ENCODE measurements around the gene DHPS. TPM values are rescaled to one million over a fixed set of nuclear protein-coding genes. Genes with fewer than 3 reads are reported as not detected.
"Not testable (repeated sequence)": the region's sequence is repeated elsewhere in the genome, so short reads cannot be mapped to it uniquely, and the experiment has no call there.

The DHPS gene
- total RNA-seq, 2 experiments from 2014 or later, result 92.9 to 99.9 TPM

DNA sequence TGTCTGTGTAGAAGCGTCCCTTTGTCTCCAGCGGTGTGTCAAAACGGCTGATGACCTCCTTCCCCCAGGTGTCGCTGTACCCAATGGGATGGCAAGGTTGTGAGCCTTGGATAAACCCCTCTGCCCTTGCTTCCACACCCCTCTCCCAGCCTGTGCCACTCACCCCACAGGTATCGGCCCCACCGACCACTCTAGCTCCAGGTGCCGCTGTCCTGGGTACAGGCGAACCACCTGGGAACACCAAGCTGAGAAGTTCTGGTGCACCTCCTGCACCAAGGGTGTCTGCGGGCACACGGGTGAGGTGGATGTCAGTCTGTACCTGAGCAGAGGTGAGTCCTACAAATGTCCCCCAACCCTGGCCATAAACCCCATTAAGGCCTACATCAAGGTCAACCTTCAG, 31.7 kb downstream of the DHPS start:
- no peak for DNase-seq
- Mint-ChIP-seq H3K4me3 (no peak overlapping the region), H3K4me1 (peaks cover 2% of the 10 kb centered on the region), H3K36me3 (peaks cover 37% of the 10 kb centered on the region), H3K27me3 (no peaks in the 10 kb centered on the region), H3K9me3 (no peaks in the 10 kb centered on the region), H3K27ac (no peak overlapping the region)

DNA sequence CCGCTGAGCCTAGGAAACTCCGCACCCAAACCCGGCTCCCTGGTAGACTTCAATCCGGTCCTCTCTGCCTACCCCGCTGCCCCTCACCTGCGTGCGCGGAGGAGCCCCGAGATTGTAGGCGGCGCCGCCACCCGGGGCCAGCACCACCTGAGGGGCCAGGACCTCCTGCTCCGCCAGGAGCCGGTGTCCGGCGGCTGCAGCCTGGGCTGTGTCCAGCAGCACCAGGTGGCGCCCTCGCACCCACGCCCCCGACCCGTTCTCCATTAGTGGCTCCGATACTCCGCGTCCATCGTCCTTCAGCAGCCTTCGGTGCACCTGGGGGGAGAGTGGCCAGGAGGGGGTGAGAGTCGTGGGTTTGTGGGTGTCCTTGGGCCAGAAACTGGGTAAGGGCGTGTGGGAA, 33.6 kb downstream of the DHPS start:
- no peak overlapping the region for H3K27ac Mint-ChIP-seq
- H3K9me3 Mint-ChIP-seq, result no peaks in the 10 kb centered on the region
- H3K4me1 Mint-ChIP-seq, result peaks cover 2% of the 10 kb centered on the region
- H3K36me3 Mint-ChIP-seq, result peaks cover 33% of the 10 kb centered on the region
- DNase-seq, result no peak
- H3K27me3 Mint-ChIP-seq, result no peaks in the 10 kb centered on the region
- no peak overlapping the region for H3K4me3 Mint-ChIP-seq

DNA sequence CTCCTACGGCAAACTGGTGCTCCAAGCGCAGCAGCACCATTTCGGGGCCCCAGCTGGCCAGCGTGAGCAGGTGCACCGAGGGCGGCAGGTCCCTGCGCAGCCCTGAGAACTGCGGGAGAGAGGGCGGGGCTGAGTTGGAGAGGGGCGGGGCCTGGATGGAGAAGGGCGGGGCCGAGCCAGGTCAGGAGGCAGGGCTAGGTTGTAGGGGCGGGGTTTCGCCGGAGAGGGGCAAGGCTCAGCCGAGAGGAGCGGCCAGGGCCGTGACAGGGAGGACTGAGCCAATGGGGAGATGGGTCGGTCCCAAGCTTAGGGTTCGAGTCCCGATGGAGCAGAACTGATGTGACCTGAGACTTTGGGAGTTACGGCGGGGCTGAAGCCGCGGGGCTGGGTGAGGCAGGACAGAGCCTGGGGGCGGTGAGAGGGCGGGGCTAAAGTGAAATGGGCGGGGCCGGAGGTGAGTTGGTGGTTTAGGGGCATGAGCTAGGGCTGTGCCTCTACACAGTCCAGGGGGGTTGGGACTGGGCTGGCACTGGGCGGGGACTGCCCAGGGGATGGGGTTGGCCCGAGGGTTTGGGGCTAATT, 34.1 kb downstream of the DHPS start:
- Mint-ChIP-seq H3K27ac (no peak overlapping the region), H3K36me3 (peaks cover 33% of the 10 kb centered on the region), H3K4me3 (no peak overlapping the region)

DNA sequence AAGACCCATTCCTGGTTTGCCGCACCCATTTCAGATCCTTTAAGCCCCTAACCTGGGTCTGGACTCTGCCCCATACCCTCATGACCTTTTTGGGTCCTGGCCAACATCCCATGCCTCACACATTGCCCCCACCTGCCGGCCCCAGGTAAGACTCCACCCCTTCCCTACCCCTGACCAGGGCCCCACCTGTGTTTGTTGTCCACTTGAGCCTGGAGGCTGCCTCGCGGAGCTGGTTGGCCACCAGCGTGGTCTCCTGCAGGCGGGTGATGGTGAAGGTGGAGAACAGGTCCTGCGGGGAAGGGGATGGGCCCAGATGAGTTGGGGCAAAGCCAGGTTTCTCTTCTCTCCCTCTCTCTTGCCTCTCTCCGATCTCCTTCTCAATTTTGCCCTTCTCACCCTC, 34.6 kb downstream of the DHPS start:
- H3K4me1 Mint-ChIP-seq, result peaks cover 2% of the 10 kb centered on the region

More for the DNA sequence above, 34.1 kb downstream of the DHPS start:
- no peaks in the 10 kb centered on the region for H3K9me3 Mint-ChIP-seq
- H3K27me3 Mint-ChIP-seq, result no peaks in the 10 kb centered on the region
- DNase-seq, result peak; percentile 57
- peaks cover 2% of the 10 kb centered on the region for H3K4me1 Mint-ChIP-seq

DNA sequence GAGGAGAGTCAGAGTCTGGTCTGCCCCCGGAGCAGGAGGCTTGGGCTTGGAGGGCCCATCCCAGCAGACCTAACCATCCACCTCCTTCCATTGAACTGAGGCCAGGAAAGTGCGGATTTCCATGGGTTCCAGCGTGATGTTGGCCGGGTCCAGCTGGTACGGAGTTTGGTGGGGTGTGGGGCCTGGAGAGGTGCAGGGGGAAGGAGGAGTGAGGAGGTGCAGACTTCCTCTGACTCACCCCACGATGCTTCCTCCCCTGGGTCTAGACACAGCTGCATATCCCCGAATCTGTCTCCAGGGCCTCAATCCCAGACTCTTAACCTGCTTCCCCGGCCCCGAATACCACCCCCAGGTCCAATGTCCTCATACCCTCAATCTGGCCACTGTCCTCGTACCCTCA, 35.1 kb downstream of the DHPS start:
- Mint-ChIP-seq H3K27ac (no peak overlapping the region), H3K9me3 (no peaks in the 10 kb centered on the region), H3K4me3 (no peak overlapping the region), H3K36me3 (peaks cover 26% of the 10 kb centered on the region), H3K27me3 (no peaks in the 10 kb centered on the region), H3K4me1 (peaks cover 2% of the 10 kb centered on the region)
- DNase-seq, result no peak

More for the DNA sequence above, 34.6 kb downstream of the DHPS start:
- Mint-ChIP-seq H3K27ac (no peak overlapping the region), H3K9me3 (no peaks in the 10 kb centered on the region), H3K4me3 (no peak overlapping the region), H3K27me3 (no peaks in the 10 kb centered on the region), H3K36me3 (peaks cover 30% of the 10 kb centered on the region)
- DNase-seq, result no peak

DNA sequence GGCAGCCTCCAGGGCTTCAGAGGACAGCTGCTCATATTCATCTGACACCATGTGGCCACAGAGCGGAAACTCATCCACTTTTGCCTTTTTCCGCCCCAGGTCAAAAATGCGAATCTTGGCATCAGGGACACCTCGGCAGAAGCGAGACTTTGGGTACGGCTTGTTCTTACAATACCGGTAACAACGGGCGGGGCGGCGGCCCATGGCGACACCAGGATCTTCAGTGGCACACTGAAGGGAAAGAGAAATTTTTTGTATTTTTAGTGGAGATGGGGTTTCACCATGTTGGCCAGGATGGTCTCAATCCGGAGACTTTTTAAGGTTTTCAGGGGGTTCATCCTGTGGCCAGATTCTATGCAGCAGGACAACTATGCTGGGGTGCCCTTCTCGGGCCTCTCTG, 38.0 kb downstream of the DHPS start:
- not testable (repeated sequence) for H3K4me3 Mint-ChIP-seq, H3K9me3 Mint-ChIP-seq, DNase-seq, H3K27me3 Mint-ChIP-seq
- Mint-ChIP-seq H3K36me3 (peaks cover 21% of the 10 kb centered on the region), H3K27ac (peak overlapping the region; percentile 45), H3K4me1 (peaks cover 11% of the 10 kb centered on the region)

DNA sequence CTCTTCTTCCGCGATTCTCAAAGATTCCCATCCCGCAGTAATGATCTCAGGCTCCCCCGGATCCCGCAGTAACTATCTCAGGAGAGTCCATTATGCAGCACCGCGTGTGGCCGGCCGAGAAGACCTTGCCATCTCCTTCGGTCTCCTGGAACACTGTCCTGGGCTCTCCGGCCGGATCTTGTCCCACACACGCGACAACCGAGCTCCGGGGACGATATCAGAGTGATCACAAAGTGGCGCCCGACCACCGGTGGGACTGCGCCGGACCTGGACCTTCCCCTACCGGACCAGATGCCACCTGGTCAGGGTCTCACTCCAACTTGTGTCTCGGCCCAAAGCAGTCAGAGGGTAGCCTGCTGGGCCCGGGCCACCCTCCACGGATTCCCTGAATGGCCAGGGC, 39.2 kb downstream of the DHPS start:
- H3K27me3 Mint-ChIP-seq, result no peaks in the 10 kb centered on the region
- no peaks in the 10 kb centered on the region for H3K9me3 Mint-ChIP-seq
- H3K4me3 Mint-ChIP-seq, result no peak overlapping the region

DNA sequence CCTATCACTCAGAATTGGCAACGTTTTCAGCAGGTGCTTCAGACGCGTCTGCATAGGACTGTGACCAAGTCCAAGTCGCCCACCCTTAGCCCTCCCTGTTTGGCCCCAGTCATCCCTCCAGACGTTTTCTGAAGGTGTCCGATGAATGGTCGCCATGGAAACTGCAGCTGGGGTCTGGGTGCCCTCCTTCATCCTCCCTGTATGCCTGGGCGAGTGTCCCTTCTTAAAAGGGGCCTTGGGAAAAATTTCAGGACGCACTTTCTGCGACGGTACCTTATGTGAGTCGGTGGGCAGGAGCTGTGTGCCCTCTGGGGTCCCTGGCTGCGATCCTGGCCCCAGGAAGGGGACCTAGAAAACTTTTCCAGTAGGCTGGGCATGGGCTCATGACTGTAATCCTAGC, 40.2 kb downstream of the DHPS start:
- Mint-ChIP-seq H3K27ac (no peak overlapping the region), H3K36me3 (peaks cover 16% of the 10 kb centered on the region), H3K27me3 (no peaks in the 10 kb centered on the region), H3K4me1 (peaks cover 13% of the 10 kb centered on the region), H3K4me3 (no peak overlapping the region), H3K9me3 (no peaks in the 10 kb centered on the region)
- no peak for DNase-seq

More for the DNA sequence above, 39.2 kb downstream of the DHPS start:
- peaks cover 8% of the 10 kb centered on the region for H3K4me1 Mint-ChIP-seq
- H3K36me3 Mint-ChIP-seq, result peaks cover 15% of the 10 kb centered on the region
- no peak for DNase-seq
- H3K27ac Mint-ChIP-seq, result no peak overlapping the region

DNA sequence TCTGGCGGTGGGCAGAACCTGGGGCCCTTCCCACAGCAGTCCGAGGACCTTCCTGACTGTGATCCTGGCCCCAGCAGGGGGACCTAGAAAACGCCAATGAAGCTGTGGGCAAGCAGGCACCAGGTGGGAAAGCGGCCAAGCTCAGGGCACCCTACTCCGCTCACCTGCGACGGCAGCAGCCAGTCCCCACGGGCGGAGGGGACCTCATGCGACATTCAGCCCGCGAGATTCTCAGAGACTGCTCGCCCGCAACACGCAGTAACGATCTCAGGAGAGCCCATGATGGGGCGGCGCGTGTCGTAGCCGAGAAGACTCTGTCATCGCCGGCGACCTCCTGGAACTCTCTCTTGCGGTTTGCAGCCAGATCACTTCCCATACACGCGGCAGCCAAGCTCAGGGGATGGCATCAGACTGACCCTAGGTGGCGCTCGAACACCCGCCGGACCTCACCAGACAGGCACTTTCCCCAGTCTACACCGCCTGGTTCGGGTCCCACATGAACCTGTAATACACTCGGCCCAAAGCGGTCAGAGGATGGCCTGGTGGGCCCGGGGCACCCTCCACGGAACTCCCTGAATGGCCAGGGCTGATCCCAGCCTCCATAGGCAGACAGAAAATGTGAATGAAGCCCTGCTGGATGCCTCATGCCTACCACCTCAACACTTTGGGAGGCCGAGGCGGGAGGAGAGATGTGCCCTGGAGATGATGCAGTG, 41.6 kb downstream of the DHPS start:
- peak; percentile 90 for DNase-seq
- H3K4me3 Mint-ChIP-seq, result peak overlapping the region; percentile 76
- no peaks in the 10 kb centered on the region for H3K27me3 Mint-ChIP-seq
- peaks cover 16% of the 10 kb centered on the region for H3K4me1 Mint-ChIP-seq
- H3K27ac Mint-ChIP-seq, result peak overlapping the region; percentile 90
- peaks cover 19% of the 10 kb centered on the region for H3K36me3 Mint-ChIP-seq
- H3K9me3 Mint-ChIP-seq, result no peaks in the 10 kb centered on the region

DNA sequence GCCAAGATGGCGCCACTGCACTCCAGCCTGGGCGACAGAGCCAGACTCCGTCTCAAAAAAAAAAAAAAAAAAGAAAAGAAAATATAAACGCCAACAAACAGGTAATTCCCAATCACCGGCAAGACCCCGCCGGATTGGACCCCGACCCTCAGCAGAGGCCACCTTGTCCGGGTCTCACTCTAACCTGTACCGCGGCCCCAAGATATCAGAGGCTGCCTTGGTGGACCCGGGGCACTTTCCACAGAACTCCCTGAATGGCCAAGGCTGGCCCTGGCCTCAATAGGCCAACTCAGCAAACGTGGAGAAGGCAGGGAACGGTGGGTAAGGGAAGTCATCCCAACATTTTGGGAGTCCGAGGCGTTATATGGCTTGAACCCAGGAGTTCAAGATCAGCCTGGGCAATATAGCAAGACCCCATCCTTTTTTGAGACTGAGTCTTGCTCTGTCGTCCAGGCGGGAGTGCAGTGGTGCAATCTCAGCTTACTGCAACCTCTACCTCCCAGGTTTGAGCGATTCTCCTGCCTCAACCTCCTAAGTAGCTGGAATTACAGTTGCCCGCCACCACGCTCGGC, 43.0 kb downstream of the DHPS start:
- Mint-ChIP-seq H3K4me1 (peaks cover 16% of the 10 kb centered on the region), H3K9me3 (no peaks in the 10 kb centered on the region), H3K4me3 (no peak overlapping the region), H3K27me3 (no peaks in the 10 kb centered on the region), H3K36me3 (peaks cover 20% of the 10 kb centered on the region), H3K27ac (no peak overlapping the region)
- DNase-seq, result no peak

DNA sequence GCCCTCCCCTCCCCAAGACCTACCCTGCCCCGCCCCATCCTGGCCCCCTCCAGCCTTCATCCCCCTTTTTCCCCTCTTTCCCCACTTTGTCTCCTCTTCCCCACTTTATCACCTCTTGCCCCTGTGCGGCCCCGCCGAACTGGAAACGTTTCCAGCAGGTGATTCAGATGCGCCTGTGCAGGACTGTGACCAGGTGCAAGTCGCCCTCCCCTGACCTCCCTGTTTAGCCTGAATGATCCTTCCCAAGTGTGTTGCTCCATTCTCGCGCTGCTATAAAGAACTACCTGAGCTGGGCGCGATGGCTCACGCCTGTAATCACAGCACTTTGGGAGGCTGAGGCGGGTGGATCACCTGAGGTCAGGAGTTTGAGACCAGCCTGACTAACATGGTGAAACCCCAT, 45.0 kb downstream of the DHPS start:
- H3K27ac Mint-ChIP-seq, result no peak overlapping the region
- no peak overlapping the region for H3K4me3 Mint-ChIP-seq
- no peaks in the 10 kb centered on the region for H3K27me3 Mint-ChIP-seq
- no peaks in the 10 kb centered on the region for H3K9me3 Mint-ChIP-seq
- H3K36me3 Mint-ChIP-seq, result peaks cover 27% of the 10 kb centered on the region
- DNase-seq, result no peak
- H3K4me1 Mint-ChIP-seq, result peaks cover 16% of the 10 kb centered on the region

DNA sequence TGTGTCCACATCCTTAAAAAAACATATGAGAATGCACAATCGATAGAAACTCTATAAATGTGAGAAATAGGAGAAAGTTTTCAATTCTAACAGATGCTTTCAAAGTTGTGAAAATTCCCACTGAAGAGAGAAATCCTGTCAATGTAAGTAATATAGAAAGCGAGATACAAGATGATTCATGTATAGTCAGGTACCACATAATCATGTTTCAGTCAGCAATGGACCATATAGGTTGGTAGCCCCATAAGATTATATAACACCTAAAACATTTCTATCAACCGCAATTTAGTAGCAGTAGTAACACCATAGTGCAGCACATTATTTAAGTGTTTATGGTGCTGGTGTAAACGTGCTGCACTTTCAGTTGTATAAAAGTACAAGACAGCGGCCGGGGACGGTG, 52.5 kb downstream of the DHPS start:
- Mint-ChIP-seq H3K4me3 (no peak overlapping the region), H3K36me3 (peaks cover 71% of the 10 kb centered on the region), H3K27me3 (no peaks in the 10 kb centered on the region), H3K9me3 (peaks cover 23% of the 10 kb centered on the region), H3K4me1 (peaks cover 4% of the 10 kb centered on the region), H3K27ac (no peak overlapping the region)
- DNase-seq, result no peak

DNA sequence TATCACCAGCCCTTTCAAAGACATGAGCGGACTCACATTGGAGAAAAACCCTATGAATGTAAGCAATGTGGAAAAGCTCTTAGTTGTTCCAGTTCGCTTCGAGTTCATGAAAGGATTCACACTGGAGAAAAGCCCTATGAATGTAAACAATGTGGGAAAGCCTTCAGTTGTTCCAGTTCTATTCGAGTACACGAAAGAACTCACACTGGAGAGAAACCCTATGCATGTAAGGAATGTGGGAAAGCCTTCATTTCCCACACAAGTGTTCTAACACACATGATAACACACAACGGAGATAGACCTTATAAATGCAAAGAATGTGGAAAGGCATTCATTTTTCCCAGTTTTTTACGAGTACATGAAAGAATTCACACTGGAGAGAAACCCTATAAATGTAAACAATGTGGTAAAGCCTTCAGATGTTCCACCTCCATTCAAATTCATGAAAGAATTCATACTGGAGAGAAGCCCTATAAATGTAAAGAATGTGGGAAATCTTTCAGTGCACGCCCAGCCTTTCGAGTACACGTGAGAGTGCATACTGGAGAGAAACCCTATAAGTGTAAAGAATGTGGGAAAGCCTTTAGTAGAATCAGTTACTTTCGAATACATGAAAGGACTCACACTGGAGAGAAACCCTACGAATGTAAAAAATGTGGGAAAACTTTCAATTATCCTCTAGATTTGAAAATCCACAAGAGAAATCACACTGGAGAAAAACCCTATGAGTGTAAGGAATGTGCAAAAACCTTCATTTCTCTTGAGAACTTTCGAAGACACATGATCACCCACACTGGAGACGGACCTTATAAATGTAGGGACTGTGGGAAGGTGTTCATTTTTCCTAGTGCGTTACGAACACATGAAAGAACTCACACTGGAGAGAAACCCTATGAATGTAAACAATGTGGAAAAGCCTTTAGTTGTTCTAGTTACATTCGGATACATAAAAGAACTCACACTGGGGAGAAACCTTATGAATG, 53.3 kb downstream of the DHPS start:
- H3K4me3 Mint-ChIP-seq, result no peak overlapping the region
- peaks cover 6% of the 10 kb centered on the region for H3K4me1 Mint-ChIP-seq
- no peak overlapping the region for H3K27ac Mint-ChIP-seq
- peaks cover 23% of the 10 kb centered on the region for H3K9me3 Mint-ChIP-seq
- H3K36me3 Mint-ChIP-seq, result peaks cover 66% of the 10 kb centered on the region
- no peak for DNase-seq
- H3K27me3 Mint-ChIP-seq, result no peaks in the 10 kb centered on the region

DNA sequence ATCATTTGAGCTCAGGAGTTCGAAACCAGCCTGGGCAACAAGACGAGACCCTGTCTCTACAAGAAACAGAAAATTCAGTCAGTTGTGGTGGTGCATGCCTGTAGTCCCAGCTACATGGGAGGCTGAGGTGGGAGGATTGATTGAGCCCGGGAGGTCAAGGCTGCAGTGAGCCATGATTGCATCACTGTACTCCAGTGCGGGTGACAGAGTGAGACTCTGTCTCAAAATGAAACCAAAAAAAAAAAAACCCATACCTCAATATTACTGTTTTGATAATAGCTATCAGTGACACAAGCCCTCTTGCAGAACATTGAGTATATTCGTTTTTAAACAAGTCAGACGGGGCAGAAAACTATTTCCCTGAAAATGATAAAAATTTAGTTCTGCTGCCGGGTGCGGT, 54.7 kb downstream of the DHPS start:
- Mint-ChIP-seq H3K4me3 (no peak overlapping the region), H3K36me3 (peaks cover 63% of the 10 kb centered on the region), H3K4me1 (peaks cover 6% of the 10 kb centered on the region), H3K27me3 (no peaks in the 10 kb centered on the region), H3K9me3 (peaks cover 23% of the 10 kb centered on the region), H3K27ac (no peak overlapping the region)
- DNase-seq, result no peak

All from activated naive CD8-positive, alpha-beta T cell treated with anti-CD3 and anti-CD28 coated beads for 36 hours (primary cell).